ENCODE measurements around the gene STUM.

STUM gene

GRCh38 chr1:226632169-226632879 is 83.8 kb downstream of the STUM start:
- ChIA-PET POLR2A (ENCODE audit: low non-redundant PET) (no interaction called here), CTCF (interaction anchor here (3.3 kb wide), 1 partner anchor 195 kb away, joined by 35 read pairs; no protein-coding TSS in a partner anchor)
- DNase-seq (ENCODE audit: low spot score), result no peak
- no peak for TF ChIP-seq CTCF (conservative IDR thresholded peaks at IDR 0.05; ENCODE audit: low read depth)
- H3K27ac ChIP-seq, result no peak overlapping the region

- H3K27ac ChIP-seq, result no peak overlapping the region
- ChIA-PET POLR2A (ENCODE audit: low non-redundant PET) (no interaction called here), CTCF (interaction anchor here (0.5 to 3.3 kb wide), 8 partner anchors 8 to 210 kb away, joined by 3 to 35 read pairs (median 4); no protein-coding TSS in a partner anchor)
- no peak for DNase-seq (ENCODE audit: low spot score)
- no peak for TF ChIP-seq CTCF (conservative IDR thresholded peaks at IDR 0.05; ENCODE audit: low read depth)
These were observed 84.4 kb downstream of the STUM start for GRCh38 chr1:226632922-226633351.

- ChIA-PET POLR2A (ENCODE audit: low non-redundant PET) (no interaction called here), CTCF (interaction anchor here (0.5 to 3.3 kb wide), 21 partner anchors 8 to 317 kb away, joined by 3 to 35 read pairs (median 3); partner anchors contain the start of gene ITPKB)
- H3K27ac ChIP-seq, result peak overlapping the region; percentile 19; the same call in 1 of the 2 replicates
- DNase-seq (ENCODE audit: low spot score), result no peak
- no peak for TF ChIP-seq CTCF (conservative IDR thresholded peaks at IDR 0.05; ENCODE audit: low read depth)
These were observed 85.1 kb downstream of the STUM start for GRCh38 chr1:226633541-226634165.

- peak; percentile 79 for DNase-seq (ENCODE audit: low spot score)
- ChIA-PET CTCF (interaction anchor here (0.5 to 4.8 kb wide), 25 partner anchors 8 to 600 kb away, joined by 3 to 35 read pairs (median 3); partner anchors contain the start of gene ITPKB), POLR2A (ENCODE audit: low non-redundant PET) (no interaction called here)
- peak; percentile 90 for TF ChIP-seq CTCF (conservative IDR thresholded peaks at IDR 0.05; ENCODE audit: low read depth)
- peak overlapping the region; percentile 19 for H3K27ac ChIP-seq
These were observed 85.6 kb downstream of the STUM start for GRCh38 chr1:226634166-226634588.

GRCh38 chr1:226634611-226635246 is 86.2 kb downstream of the STUM start:
- no peak for TF ChIP-seq CTCF (conservative IDR thresholded peaks at IDR 0.05; ENCODE audit: low read depth)
- ChIA-PET POLR2A (ENCODE audit: low non-redundant PET) (no interaction called here), CTCF (interaction anchor here (0.5 to 4.8 kb wide), 21 partner anchors 8 to 599 kb away, joined by 3 to 35 read pairs (median 4); partner anchors contain the start of gene ITPKB)
- H3K27ac ChIP-seq, result peak overlapping the region; percentile 19
- DNase-seq (ENCODE audit: low spot score), result no peak

GRCh38 chr1:226635456-226635941 is 86.9 kb downstream of the STUM start:
- peak overlapping the region; percentile 16 for H3K27ac ChIP-seq
- CTCF ChIA-PET, result interaction anchor here (0.5 to 4.8 kb wide), 7 partner anchors 9 to 460 kb away, joined by 3 to 35 read pairs (median 4); no protein-coding TSS in a partner anchor
- POLR2A ChIA-PET (ENCODE audit: low non-redundant PET), result no interaction called here
- no peak for DNase-seq (ENCODE audit: low spot score)
- no peak for TF ChIP-seq CTCF (conservative IDR thresholded peaks at IDR 0.05; ENCODE audit: low read depth)
